Metanephros (tissue), 2 donors: ENCODE measurements around the gene CRTC2. TPM values are rescaled to one million over a fixed set of nuclear protein-coding genes. Genes with fewer than 3 reads are reported as not detected.

Experiments used
- small RNA-seq: library from RNA; depleted of rRNA; stranded (forward); fragments of <200 nt; gene quantifications from one replicate; pipeline ENCODE3, GENCODE V24; 2014; ENCODE audit warnings: low replicate concordance
- total RNA-seq: library from RNA; depleted of rRNA; stranded (reverse); fragments of >200 nt; gene quantifications from one replicate; pipeline ENCODE4 v1.2.3, GENCODE V29; 2014

CRTC2 gene
- 21.9 TPM for total RNA-seq

DNA sequence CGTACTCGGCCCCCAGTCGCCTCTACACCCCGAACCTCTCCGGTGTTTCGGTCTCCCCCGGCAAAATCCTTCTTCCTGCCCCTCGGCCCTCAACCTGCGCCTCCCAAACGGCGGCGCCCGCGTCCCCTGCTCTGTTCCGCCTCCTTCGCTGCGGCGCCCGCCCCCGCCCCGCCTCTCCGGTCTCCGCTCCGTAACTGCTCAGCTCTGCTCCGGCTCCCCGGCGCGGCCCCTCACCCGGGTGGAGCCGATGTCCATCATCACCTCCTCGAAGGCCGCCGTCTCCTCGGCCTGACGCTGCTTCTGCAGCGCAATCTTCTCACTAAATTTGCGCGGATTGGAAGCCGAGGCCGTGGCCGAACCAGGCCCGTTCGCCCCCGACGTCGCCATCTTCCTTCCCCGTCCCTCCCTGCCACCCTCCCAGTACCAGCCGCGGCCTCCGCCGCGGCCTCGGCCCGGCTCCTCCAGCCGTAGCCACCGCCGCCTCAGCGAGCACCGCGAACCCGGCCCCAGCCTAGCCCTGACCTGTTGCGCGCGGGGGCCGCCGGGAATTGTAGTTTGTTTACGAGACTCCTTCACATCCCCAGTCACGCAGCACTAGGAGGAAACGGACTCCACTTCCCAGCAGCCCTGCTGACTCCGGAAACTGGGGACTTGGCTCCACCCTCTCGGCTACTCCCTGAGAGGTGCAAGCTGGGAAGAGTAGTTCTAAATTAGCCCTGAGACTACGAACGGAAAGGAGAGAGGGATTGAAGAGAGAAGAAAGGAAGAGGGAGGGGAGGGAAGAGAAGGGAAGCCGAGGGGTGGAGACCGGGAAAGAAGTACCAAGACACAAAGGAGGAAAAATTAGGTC lies at the start of gene CRTC2:
Gene CRTC2 (minus strand): TSS at position 502 of the 850 bp plus-strand sequence. CDS start 115 bp downstream, at position 387.

DNA sequence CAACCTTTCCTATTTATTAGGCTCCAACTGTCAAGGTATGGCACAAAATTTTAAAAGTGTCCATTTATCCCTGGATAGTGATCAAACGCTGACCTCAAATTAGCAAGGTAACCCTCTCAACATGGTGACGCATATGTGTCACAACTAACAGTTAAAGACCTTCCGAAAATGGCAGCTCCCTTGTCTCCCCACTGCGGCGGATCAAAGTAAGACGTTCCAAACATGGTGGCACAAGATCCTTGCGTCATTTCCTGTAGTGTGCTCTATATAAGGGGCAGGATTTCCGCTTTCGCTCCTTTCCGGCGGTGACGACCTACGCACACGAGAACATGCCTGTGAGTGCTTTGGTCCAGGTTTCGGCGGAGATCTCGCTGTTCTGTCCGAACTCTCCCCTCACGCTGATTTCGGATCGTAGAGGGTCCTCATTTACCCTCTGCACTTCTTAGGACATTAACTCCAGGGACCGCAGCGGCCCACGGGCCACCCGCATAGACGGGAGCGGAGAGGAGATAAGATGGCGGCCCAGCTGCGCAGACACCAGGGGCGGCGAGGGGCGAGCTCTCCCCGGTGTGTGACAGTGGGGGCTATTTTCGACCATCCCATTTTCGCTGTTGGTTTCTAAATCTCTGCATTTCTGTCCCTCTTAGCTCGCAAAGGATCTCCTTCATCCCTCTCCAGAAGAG lies 32.2 kb upstream of the CRTC2 start, which contains the start of gene RPS27:
Gene RPS27 (plus strand): TSS at position 295 of the 683 bp plus-strand sequence. CDS start 35 bp downstream, at position 330.

DNA sequence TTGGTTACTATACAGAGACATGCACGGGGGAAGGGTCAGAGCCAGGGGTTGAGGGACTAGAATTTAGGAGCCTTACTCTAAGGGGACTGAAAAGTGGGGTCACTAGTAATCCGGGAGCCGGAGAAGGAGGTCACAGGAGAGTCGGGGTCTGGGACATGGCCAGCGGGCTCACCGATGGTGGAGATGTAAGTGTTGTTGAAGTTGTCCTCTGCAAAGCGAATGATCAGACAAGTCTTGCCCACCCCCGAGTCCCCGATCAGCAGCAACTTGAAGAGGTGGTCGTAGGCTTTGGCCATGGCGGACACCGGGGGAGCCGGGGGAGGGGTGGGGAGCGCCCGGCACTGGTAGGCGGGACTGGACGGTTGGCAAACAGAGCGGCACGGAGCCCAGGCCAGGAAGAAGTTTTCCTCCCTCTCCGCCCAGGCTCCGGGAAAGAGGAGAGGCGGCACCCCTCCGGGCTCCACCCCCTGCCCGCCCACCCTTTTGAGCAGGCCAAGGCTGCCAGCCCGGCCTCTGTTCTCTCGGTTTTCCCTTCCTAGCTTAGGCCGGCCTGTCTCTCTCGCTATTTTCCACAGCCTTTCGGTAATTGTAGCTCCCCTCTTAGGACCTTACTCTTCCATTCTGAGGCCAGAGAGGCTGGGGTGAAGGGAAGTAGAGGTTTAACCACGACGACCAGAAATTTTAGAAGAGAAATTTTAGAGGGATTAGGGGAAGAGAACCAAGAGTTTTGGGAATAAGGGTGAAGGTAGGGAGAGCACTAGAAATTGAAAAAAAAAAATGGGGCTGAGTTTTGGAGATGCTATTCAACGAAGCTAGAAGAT lies 27.7 kb upstream of the CRTC2 start, which contains the start of gene RAB13:
Gene RAB13 (minus strand): TSS at position 399 of the 821 bp plus-strand sequence. CDS start 103 bp downstream, at position 296.

DNA sequence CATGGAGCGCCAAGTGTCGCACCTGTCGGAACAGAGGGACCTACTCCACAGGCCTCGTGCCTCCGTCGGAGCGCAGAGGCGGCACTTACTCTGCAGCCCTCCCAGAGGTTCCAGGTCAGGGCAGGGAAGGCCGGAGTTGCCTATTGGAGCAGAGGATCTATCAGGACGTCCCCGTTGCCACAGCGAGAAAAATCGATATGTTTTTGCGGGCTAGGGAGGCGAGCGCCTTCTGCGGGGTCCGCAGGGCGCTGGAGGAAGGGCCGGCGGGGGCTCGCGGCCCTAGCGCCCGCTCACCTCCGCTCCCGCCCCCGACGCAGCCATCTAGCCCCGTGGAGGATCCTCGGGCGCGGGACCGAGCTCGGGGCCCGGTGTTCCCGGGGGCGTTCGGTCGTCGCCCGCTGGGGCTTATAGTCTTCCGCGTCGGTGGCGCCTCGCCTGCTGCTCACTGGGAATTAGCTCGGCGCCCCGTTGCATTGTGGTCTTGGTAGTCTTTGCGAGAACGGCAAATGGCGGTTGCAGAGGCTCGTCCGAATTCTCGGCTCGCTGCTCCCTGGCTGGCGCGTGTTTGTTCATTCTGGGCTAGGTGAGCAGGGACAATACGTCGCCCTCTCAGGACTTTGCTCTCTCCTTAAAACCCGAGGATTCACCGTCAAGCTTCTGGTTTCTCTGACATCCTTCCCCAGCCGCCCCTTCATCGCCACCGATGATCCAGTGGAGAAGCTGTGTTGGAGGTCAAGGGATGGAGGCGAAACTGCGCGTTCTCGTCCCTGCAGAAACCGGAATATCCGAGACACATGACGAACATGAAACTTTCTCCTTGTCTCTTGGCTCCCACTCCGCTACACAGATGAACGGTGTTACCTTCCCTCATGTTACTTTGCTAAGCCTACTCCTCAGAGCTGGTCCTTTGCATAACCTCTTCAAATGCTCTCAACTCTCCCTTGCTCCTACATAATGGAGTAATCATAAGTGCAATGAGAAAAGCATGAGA lies 19.1 kb upstream of the CRTC2 start, which contains the start of gene JTB:
Gene JTB (minus strand): TSS at position 425 of the 991 bp plus-strand sequence. CDS start 422 bp downstream, at position 3.

DNA sequence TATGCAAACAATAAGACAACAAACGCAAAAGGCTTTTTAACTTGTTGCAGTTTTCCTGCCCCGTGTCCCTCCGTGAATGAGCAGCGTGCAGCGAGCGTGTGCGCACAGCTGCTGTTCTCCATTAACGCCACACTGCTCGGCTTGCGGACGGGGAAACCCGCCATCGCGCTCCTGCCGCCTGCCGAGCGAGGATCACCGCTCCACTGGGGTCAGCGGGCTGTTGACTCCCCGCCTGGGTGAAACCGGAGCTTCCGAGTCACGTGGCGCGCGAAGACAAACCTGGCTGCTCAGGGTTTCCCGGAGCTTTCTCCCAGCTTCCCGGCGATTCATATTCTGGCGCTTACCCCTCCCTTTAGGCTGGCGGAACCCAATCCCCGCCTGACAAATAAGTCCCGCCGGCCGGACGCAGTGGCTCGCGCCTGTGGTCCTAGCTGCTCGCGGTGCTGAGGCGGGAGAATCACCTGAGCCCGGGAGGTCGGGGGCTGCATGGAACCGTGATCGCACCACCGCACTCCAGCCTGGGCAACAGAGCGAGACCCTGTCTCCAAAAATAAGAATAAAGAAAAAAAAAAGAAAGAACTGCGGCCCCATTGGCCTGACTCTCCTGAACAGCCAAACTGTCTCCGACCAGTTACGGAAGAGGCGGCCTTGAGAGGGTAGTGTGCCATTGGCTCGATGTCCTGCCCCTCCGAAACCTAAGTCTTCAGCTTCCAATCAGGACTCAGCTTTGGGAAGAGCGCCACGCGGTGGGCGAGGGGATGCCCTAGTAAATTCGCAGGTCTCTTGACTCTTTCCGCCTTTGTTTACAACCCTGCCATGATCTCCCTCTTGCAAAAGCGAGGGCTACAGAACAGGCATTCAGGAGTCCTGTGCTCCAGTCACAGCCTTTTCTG lies 8.9 kb upstream of the CRTC2 start, which contains the start of gene CREB3L4:
Gene CREB3L4 (plus strand): TSS at position 796 of the 893 bp plus-strand sequence. CDS start 624 bp downstream, outside the sequence.

GRCh38 chr1:153963030-153963849 lies 4.8 kb upstream of the CRTC2 start, which contains the start of gene SLC39A1:
TSS of gene SLC39A1 (minus strand) at chr1:153963537. CDS start at chr1:153962715, 822 bp downstream.

GRCh38 chr1:153946622-153947241 lies 11.7 kb downstream of the CRTC2 start, which contains the start of gene DENND4B:
TSS of gene DENND4B (minus strand) at chr1:153946718. CDS start at chr1:153944374, 2,344 bp downstream.

GRCh38 chr1:153922972-153923925 lies 35.2 kb downstream of the CRTC2 start, which contains the start of gene GATAD2B:
TSS of gene GATAD2B (minus strand) at chr1:153922972. CDS start at chr1:153828347, 94,625 bp downstream.

Small RNA genes within 50 kb of the gene (small RNA-seq; reads per million reads assigned to genes)
- not detected for gene MIR6737

Other genes starting within 250 kb of the CRTC2 start
- 67.8 TPM for gene INTS3, start 230.6 kb downstream of the CRTC2 start, total RNA-seq
- gene SLC27A3, start 183.2 kb downstream of the CRTC2 start, total RNA-seq = 30.2 TPM
- 15.9 TPM for gene GATAD2B, start 35.6 kb downstream of the CRTC2 start, total RNA-seq
- gene DENND4B, start 11.9 kb downstream of the CRTC2 start, total RNA-seq = 46.3 TPM
- gene SLC39A1, start 4.9 kb upstream of the CRTC2 start, total RNA-seq = 69.7 TPM
- gene CREB3L4, start 9.3 kb upstream of the CRTC2 start, total RNA-seq = 15.7 TPM
- 81.6 TPM for gene JTB, start 19.1 kb upstream of the CRTC2 start, total RNA-seq
- 52.0 TPM for gene RAB13, start 27.7 kb upstream of the CRTC2 start, total RNA-seq
- 4,585 TPM for gene RPS27, start 32.1 kb upstream of the CRTC2 start, total RNA-seq
- 0.06 TPM for gene NUP210L, start 196.5 kb upstream of the CRTC2 start, total RNA-seq
- 116 TPM for gene TPM3, start 233.5 kb upstream of the CRTC2 start, total RNA-seq
- not detected for gene CFAP141, start 247.7 kb upstream of the CRTC2 start, total RNA-seq